PC-9 (cell line): ENCODE data around the gene HES4. TPM values are rescaled to one million over a fixed set of nuclear protein-coding genes. Genes with fewer than 3 reads are reported as not detected.
A peak's percentile ranks its signal among the peaks of the same experiment; 100 is the strongest.

Experiments
- BruUV-seq: library from RNA; stranded (reverse); fragments of 400-500 nt; replicated peaks from 2 replicates; lab custom pipeline; 2021; lab: Mats Ljungman, UMichigan
- CTCF ChIA-PET: fragments of 300-600 bp; sonication (Branson Sonifier 250); formaldehyde crosslinking; loops from one replicate; lab custom pipeline; 2022; ENCODE audit warnings: antibody characterized with exemption; lab: Charles Lee
- POLR2A ChIA-PET: fragments of 300-600 bp; sonication (Branson Sonifier 250); formaldehyde crosslinking; loops from one replicate; lab custom pipeline; 2022; ENCODE audit warnings: antibody characterized with exemption; ENCODE audit not compliant: unreplicated experiment; lab: Charles Lee
- DNase-seq, 2 experiments: peaks; one replicate each; pipeline versions ENCODE4 v3.0.0 to v3.0.0-alpha.2; 2015 to 2022; ENCODE audit warnings: mixed read lengths in 1 of 2
- H2AFZ ChIP-seq: fragments of 200-600 bp; sonication (generic); 2 replicates; pipeline ENCODE4 v1.8.1; 2017; ENCODE audit warnings: antibody characterized with exemption
- H3F3A ChIP-seq: fragments of 200-600 bp; sonication (generic); 2 replicates; pipeline ENCODE4 v1.8.1; 2017; ENCODE audit warnings: antibody characterized with exemption, mild to moderate bottlenecking, low read depth; ENCODE audit not compliant: insufficient read depth
- H3K27ac ChIP-seq: fragments of 200-600 bp; sonication (generic); 2 replicates; pipeline ENCODE4 v1.6.1; 2016; ENCODE audit warnings: mixed run types
- H3K27me3 ChIP-seq: fragments of 200-600 bp; sonication (generic); 2 replicates; pipeline ENCODE4 v1.6.1; 2016; ENCODE audit warnings: low read depth, mixed run types; ENCODE audit not compliant: insufficient read depth
- H3K36me3 ChIP-seq: fragments of 200-600 bp; sonication (generic); 2 replicates; pipeline ENCODE4 v1.6.1; 2016; ENCODE audit warnings: low read depth, mixed run types
- H3K4me1 ChIP-seq: fragments of 200-600 bp; sonication (generic); replicated peaks from 2 replicates; pipeline ENCODE4 v1.6.1; 2016; ENCODE audit warnings: mixed run types; ENCODE audit not compliant: insufficient read depth
- H3K4me2 ChIP-seq: fragments of 200-600 bp; sonication (generic); 2 replicates; pipeline ENCODE4 v1.6.1; 2017; ENCODE audit warnings: mixed run types
- H3K4me3 ChIP-seq: fragments of 200-600 bp; sonication (generic); 2 replicates; pipeline ENCODE4 v1.6.1; 2016; ENCODE audit warnings: mixed run types
- H3K79me2 ChIP-seq: fragments of 200-600 bp; sonication (generic); 2 replicates; pipeline ENCODE4 v1.6.1; 2017; ENCODE audit warnings: low read depth, mixed run types
- H3K9me2 ChIP-seq: fragments of 200-600 bp; sonication (generic); 2 replicates; pipeline ENCODE4 v1.8.1; 2017; ENCODE audit warnings: mild to moderate bottlenecking; ENCODE audit not compliant: insufficient read depth
- H3K9me3 ChIP-seq: fragments of 200-600 bp; sonication (generic); 2 replicates; pipeline ENCODE4 v1.8.1; 2016; ENCODE audit warnings: low read depth; ENCODE audit not compliant: insufficient read depth
- H4K20me1 ChIP-seq: fragments of 200-600 bp; sonication (generic); 2 replicates; pipeline ENCODE4 v1.8.1; 2017; ENCODE audit not compliant: insufficient read depth
- EZH2 ChIP-seq: fragments of 200-600 bp; sonication (generic); IDR thresholded peaks from 2 replicates; pipeline ENCODE4 v1.8.0; 2017; ENCODE audit warnings: antibody characterized with exemption, low read depth
- intact Hi-C: fragments of 100-400 bp; cut with micrococcal nuclease; formaldehyde crosslinking; loops from one replicate; pipeline ENCODE4 v1.10.0; 2022; ENCODE audit not compliant: unreplicated experiment
- total RNA-seq: library from RNA; stranded (reverse); gene quantifications from 2 replicates; pipeline ENCODE4 v1.2.3, GENCODE V29; 2021
- TF ChIP-seq, protein P1 (sequence below): fragments of 200-600 bp; sonication (generic); conservative IDR thresholded peaks from 2 replicates; pipeline ENCODE4 v1.6.1; 2017; ENCODE audit warnings: mixed run types, antibody characterized with exemption, mild to moderate bottlenecking, moderate library complexity

The HES4 gene
- total RNA-seq, 1 experiment from 2014 or later: 19.2 TPM

DNA sequence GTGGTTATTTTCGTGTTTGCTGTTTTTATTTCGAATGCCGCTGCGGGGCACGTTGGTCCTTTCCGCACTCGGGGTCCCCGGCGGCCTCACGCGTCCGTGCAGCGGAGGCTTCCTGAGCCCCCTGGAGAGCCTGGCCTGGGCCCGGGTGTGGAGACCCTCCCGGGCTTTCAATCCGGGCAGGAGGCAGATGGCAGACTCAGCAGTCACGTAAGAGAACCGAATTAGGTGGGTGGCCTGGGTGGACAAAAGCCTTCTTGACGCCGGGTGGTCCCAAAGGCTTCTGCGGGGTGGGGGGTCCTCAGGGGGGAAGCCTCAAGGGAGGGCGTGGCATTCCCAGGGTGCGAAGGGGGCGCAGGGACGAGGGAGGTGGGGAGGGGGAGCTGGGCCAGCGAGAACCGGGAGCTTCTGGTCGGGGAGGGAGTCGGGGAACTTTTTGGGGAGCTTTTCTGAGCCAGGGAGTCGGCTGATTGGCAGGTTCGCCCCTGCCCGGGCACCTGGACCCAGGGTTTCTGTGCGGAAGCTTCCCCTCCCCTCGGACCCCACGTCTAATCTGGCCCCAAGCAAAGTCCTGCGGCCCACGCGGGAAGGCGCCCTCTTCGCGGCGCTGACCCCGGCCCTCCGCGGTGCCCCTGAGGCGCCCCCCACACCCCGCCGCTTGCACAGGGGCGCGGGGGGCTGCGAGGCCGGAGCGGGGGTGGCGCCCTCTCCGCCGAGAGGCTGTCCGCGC lies 1.3 kb upstream of the HES4 start:
- Histone ChIP-seq H3K27me3 (no peaks in the 10 kb centered on the region), H3K4me2 (peak overlapping the region; percentile 89), H4K20me1 (peaks cover 17% of the 10 kb centered on the region), H3K27ac (peak overlapping the region; percentile 100), H3K4me1 (peaks cover 7% of the 10 kb centered on the region), H3K4me3 (peak overlapping the region; percentile 97), H3K9me2 (no peaks in the 10 kb centered on the region), H3K36me3 (no peaks in the 10 kb centered on the region), H3K79me2 (peaks cover 30% of the 10 kb centered on the region), H3F3A (peaks cover 27% of the 10 kb centered on the region; the same call in 1 of the 2 replicates), H2AFZ (no peak overlapping the region; the same call in 1 of the 2 replicates), H3K9me3 (no peaks in the 10 kb centered on the region)
- ChIA-PET CTCF (no interaction called here), POLR2A (interaction anchor here (0.5 to 0.6 kb wide), 2 partner anchors 18 to 79 kb away, joined by 5 to 11 read pairs; no protein-coding TSS in a partner anchor)
- intact Hi-C loops: loop anchor here (1.0 to 10.0 kb wide), 3 partner anchors 12 to 304 kb away; partner anchors contain the start of genes ACAP3, ISG15, PUSL1 and RNF223
- no peak for TF ChIP-seq EZH2
- TF ChIP-seq, protein P1, sequence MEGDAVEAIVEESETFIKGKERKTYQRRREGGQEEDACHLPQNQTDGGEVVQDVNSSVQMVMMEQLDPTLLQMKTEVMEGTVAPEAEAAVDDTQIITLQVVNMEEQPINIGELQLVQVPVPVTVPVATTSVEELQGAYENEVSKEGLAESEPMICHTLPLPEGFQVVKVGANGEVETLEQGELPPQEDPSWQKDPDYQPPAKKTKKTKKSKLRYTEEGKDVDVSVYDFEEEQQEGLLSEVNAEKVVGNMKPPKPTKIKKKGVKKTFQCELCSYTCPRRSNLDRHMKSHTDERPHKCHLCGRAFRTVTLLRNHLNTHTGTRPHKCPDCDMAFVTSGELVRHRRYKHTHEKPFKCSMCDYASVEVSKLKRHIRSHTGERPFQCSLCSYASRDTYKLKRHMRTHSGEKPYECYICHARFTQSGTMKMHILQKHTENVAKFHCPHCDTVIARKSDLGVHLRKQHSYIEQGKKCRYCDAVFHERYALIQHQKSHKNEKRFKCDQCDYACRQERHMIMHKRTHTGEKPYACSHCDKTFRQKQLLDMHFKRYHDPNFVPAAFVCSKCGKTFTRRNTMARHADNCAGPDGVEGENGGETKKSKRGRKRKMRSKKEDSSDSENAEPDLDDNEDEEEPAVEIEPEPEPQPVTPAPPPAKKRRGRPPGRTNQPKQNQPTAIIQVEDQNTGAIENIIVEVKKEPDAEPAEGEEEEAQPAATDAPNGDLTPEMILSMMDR: no peak
- TSS peak; percentile 7 for BruUV-seq
- no peak for DNase-seq

DNA sequence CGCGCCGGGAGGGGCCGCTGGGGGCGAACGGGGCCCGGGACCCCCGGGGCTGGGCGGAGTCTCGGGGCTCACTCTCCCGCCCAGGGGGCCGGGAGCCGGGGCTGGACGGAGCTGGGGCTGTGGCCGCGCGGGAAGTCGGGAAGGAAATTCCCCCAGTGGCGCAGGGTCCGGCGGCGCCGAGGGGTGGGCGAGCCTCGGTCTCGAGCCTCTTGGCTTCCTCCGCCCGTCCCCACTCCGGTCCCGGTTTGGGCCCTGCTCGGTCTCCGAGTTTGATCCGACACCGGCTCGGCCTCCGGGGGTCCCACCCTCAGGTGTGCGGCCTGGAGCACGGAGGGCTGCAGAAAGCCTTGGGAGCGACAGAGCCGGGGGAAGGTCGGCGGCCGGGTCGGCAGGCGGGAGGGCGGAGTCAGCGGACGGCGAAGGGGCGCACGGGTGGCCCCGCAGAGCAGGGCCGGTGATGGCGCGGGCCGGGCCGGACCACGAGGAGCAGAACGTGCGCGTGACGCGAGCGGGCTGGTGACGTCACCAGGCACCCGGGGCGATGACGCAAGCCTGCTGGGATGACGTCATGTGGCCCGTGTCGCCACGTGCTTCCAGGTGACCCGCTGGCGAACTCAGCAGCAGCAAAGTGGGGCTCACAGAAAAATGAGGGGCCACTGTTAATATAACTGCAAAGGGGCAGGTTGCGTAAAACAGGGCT lies 610 bp upstream of the HES4 start:
- Histone ChIP-seq H2AFZ (0 out of 2 replicates have a peak overlapping the region, but pooled peaks have one; percentile 64), H3K4me2 (peak overlapping the region; percentile 89), H3K9me3 (no peaks in the 10 kb centered on the region)

More for the DNA sequence above, 610 bp upstream of the HES4 start:
- Histone ChIP-seq H3K36me3 (no peaks in the 10 kb centered on the region), H3F3A (peaks cover 28% of the 10 kb centered on the region; the same call in 1 of the 2 replicates), H3K79me2 (peaks cover 30% of the 10 kb centered on the region), H3K27ac (peak overlapping the region; percentile 100), H3K4me1 (peaks cover under 1% of the 10 kb centered on the region; the same call in 1 of the 2 replicates), H3K4me3 (peak overlapping the region; percentile 97), H3K27me3 (no peaks in the 10 kb centered on the region), H3K9me2 (no peaks in the 10 kb centered on the region), H4K20me1 (peaks cover 17% of the 10 kb centered on the region)
- BruUV-seq: TSS peak; percentile 44
- ChIA-PET POLR2A (interaction anchor here (0.7 to 1.0 kb wide), 2 partner anchors 13 to 73 kb away, joined by 5 read pairs; partner anchors contain the start of genes ISG15 and RNF223), CTCF (no interaction called here)
- intact Hi-C loops: loop anchor here (1.0 to 10.0 kb wide), 3 partner anchors 13 to 304 kb away; partner anchors contain the start of genes ACAP3, ISG15, PUSL1 and RNF223
- peak; percentile 68 to 87 for DNase-seq
- TF ChIP-seq, protein P1: no peak
